Upper lobe of right lung (tissue), 1 donor: ENCODE measurements around the gene IRF6. TPM values are rescaled to one million over a fixed set of nuclear protein-coding genes. Genes with fewer than 3 reads are reported as not detected.
"Not testable (repeated sequence)": the region's sequence is repeated elsewhere in the genome, so short reads cannot be mapped to it uniquely, and the experiment has no call there.

ENCODE experiments used
- ATAC-seq: fragments of 200-7000 bp; cut with Tn5 transposase; one replicate; pipeline ENCODE4 v1.9.1; 2020; ENCODE audit warnings: mild to moderate bottlenecking, moderate library complexity
- DNase-seq: peaks from one replicate; pipeline ENCODE4 v3.0.0-alpha.2; 2020
- H3K27ac ChIP-seq: fragments of 200-600 bp; one replicate; pipeline ENCODE4 v1.8.0; 2022
- H3K27me3 ChIP-seq: fragments of 200-600 bp; one replicate; pipeline ENCODE4 v1.8.0; 2022; ENCODE audit warnings: mild to moderate bottlenecking
- H3K36me3 ChIP-seq: fragments of 200-600 bp; one replicate; pipeline ENCODE4 v1.8.0; 2022
- H3K4me1 ChIP-seq: fragments of 200-600 bp; one replicate; pipeline ENCODE4 v1.8.0; 2022
- H3K4me3 ChIP-seq: fragments of 200-600 bp; one replicate; pipeline ENCODE4 v1.8.0; 2022; ENCODE audit warnings: mild to moderate bottlenecking
- H3K9me3 ChIP-seq: fragments of 200-600 bp; one replicate; pipeline ENCODE4 v1.8.0; 2022
- intact Hi-C: fragments of 100-400 bp; cut with DNase I; formaldehyde crosslinking; loops from one replicate; pipeline ENCODE4 v1.11.0; 2022
- total RNA-seq: library from RNA; stranded (reverse); fragmentation: NEBNext Ultra II Directional; extraction: Animal tissue kit (Norgen Biotek cat#: 25700); gene quantifications from one replicate; pipeline ENCODE4 v1.2.1, GENCODE V29; 2021
- TF ChIP-seq, protein P1 (sequence below): fragments of 200-600 bp; IDR thresholded peaks from one replicate; pipeline ENCODE4 v1.8.0; 2022; ENCODE audit warnings: antibody characterized with exemption
- donor health status: DM: no; HTN: yes; CAD: no; lungs with severe emphysema.

The IRF6 gene
- total RNA-seq, 1 donor from 2014 or later = 17.9 TPM

- H3K27ac ChIP-seq = no peak overlapping the region
- H3K4me3 ChIP-seq = no peak overlapping the region
Measured at GRCh38 chr1:209802117-209802779, 3.7 kb downstream of the IRF6 start.

DNA sequence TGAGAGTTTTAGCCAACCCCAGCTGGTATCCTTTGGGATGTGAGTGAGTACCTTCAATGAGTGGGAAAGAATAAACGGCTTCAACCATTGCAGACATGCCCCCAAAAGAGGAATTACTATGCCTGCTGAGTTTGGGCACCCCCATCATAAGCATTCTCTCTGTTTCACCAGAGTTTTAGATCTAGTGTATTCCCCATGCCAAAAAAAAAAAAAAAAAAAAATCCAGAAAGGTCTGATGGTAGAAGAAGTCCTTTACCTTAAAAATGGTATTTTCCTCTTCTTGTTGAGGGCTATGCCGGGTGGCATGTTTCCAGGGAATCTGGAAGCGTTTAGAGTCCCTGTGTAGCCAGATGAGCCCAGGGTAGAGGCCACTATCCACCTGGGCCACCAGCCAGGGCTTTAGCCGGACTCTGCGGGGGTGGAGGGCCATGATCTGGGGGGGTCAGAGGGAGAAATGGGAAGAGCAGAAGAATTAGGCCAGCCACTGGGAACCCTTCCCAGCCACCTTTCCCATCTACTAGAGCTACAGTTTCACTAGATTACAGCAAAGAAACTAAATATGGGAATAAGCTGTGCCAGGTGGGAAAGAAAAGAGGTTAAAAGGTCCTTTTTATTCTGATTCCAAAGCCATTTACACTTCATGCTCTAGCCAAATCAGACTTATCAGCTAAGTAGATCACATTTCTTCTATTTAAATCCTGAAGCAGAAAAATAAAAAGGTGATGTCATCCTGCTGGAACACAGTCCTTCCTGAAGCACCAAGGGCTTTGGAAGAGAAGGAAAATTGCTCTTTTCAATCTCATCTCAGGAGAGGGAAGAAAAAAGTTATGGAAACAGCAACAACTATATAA is 4.7 kb downstream of the IRF6 start:
- Histone ChIP-seq H3K9me3 (no peaks in the 10 kb centered on the region), H3K36me3 (no peaks in the 10 kb centered on the region), H3K27me3 (no peaks in the 10 kb centered on the region), H3K4me3 (no peak overlapping the region), H3K4me1 (peaks cover under 1% of the 10 kb centered on the region), H3K27ac (no peak overlapping the region)
- DNase-seq = no peak
- TF ChIP-seq, protein P1, sequence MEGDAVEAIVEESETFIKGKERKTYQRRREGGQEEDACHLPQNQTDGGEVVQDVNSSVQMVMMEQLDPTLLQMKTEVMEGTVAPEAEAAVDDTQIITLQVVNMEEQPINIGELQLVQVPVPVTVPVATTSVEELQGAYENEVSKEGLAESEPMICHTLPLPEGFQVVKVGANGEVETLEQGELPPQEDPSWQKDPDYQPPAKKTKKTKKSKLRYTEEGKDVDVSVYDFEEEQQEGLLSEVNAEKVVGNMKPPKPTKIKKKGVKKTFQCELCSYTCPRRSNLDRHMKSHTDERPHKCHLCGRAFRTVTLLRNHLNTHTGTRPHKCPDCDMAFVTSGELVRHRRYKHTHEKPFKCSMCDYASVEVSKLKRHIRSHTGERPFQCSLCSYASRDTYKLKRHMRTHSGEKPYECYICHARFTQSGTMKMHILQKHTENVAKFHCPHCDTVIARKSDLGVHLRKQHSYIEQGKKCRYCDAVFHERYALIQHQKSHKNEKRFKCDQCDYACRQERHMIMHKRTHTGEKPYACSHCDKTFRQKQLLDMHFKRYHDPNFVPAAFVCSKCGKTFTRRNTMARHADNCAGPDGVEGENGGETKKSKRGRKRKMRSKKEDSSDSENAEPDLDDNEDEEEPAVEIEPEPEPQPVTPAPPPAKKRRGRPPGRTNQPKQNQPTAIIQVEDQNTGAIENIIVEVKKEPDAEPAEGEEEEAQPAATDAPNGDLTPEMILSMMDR = no peak
- intact Hi-C loops = no loop called here
- ATAC-seq = no peak

More at GRCh38 chr1:209802117-209802779, 3.7 kb downstream of the IRF6 start:
- no peaks in the 10 kb centered on the region for H3K36me3 ChIP-seq
- no peaks in the 10 kb centered on the region for H3K27me3 ChIP-seq
- DNase-seq = no peak
- intact Hi-C loops = no loop called here
- TF ChIP-seq, protein P1 = no peak
- no peak for ATAC-seq
- H3K9me3 ChIP-seq = no peaks in the 10 kb centered on the region
- peaks cover 4% of the 10 kb centered on the region for H3K4me1 ChIP-seq

GRCh38 chr1:209797978-209798639 is 7.8 kb downstream of the IRF6 start:
- no peak overlapping the region for H3K4me3 ChIP-seq
- H3K36me3 ChIP-seq = no peaks in the 10 kb centered on the region
- no peaks in the 10 kb centered on the region for H3K4me1 ChIP-seq
- H3K9me3 ChIP-seq = no peaks in the 10 kb centered on the region
- TF ChIP-seq, protein P1 = no peak
- no peak overlapping the region for H3K27ac ChIP-seq
- DNase-seq = no peak
- intact Hi-C loops = no loop called here
- no peak for ATAC-seq
- no peaks in the 10 kb centered on the region for H3K27me3 ChIP-seq

GRCh38 chr1:209793711-209794110 is 12.2 kb downstream of the IRF6 start:
- ATAC-seq, H3K9me3 ChIP-seq, H3K4me1 ChIP-seq, H3K27me3 ChIP-seq, intact Hi-C loops, DNase-seq, H3K4me3 ChIP-seq, H3K36me3 ChIP-seq, H3K27ac ChIP-seq: not testable (repeated sequence)

GRCh38 chr1:209791920-209792319 is 14.0 kb downstream of the IRF6 start:
- DNase-seq = no peak
- Histone ChIP-seq H3K4me1 (no peaks in the 10 kb centered on the region), H3K36me3 (no peaks in the 10 kb centered on the region), H3K4me3 (no peak overlapping the region), H3K27me3 (no peaks in the 10 kb centered on the region), H3K27ac (no peak overlapping the region), H3K9me3 (no peaks in the 10 kb centered on the region)
- TF ChIP-seq, protein P1 = no peak
- ATAC-seq = no peak
- intact Hi-C loops = no loop called here
